ENCODE results near the gene FGF21.
A peak's percentile ranks its signal among the peaks of the same experiment; 100 is the strongest.
"Not testable (repeated sequence)": the region's sequence is repeated elsewhere in the genome, so short reads cannot be mapped to it uniquely, and the experiment has no call there.

The FGF21 gene

GRCh38 chr19:48787331-48787730 lies 32.0 kb downstream of the FGF21 start:
- DNase-seq (ENCODE audit: low read depth in 2 of 2) = not testable (repeated sequence)

DNA sequence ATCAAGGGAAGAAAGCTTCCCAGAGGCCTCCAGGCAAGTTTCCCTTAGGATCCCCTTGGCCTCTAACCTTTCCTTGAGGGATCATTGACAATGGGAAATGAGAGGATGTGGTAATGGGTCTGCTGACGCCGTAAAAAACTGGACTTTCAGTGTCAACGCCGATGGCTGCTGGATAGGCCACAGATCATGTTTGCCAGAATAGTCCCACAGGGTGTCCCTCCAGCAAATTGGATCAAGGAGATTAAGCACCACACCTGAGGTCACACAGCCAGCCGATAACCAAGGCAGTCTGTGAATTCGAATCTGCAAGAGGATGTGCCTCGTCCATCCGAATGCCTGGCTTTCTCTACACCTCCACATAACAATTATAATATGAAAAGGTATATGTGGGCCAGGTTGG lies 37.9 kb downstream of the FGF21 start:
- DNase-seq (ENCODE audit: low read depth in 2 of 2) = no peak

- no peak for DNase-seq (ENCODE audit: low read depth in 2 of 2)
Observed at GRCh38 chr19:48794291-48794690, 39.0 kb downstream of the FGF21 start.

DNA sequence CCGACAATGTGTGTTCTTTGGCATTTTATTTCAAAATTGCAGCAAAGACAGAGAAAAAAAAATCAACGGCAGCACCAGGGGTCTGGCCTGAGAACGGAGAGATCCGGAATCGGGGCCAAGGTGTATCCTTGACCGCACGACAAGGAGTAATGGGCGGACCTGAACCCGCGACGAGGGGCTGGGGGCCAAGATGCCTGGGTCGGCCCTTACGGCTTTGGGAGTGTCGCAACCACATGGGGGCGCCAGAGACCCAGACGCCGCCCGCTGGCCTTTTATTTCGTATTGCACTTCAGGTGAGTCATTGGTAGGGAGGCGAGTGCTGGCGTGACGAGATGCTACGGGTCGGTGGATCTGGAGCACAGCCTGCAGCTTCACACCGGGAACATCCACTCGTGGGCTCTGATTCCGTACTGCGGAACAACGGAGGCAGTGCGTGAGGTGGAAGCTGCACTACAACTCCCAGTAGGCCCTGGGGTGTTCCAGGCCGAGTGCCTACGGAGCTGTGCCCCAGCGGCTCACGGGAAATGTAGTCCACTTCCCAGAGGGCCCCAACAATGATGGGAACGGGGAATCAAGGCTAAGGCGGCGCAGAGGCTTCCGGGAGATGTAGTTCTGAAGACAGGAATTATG lies 39.8 kb downstream of the FGF21 start:
- DNase-seq (ENCODE audit: low read depth in 2 of 2) = peak; percentile 71 to 72

DNA sequence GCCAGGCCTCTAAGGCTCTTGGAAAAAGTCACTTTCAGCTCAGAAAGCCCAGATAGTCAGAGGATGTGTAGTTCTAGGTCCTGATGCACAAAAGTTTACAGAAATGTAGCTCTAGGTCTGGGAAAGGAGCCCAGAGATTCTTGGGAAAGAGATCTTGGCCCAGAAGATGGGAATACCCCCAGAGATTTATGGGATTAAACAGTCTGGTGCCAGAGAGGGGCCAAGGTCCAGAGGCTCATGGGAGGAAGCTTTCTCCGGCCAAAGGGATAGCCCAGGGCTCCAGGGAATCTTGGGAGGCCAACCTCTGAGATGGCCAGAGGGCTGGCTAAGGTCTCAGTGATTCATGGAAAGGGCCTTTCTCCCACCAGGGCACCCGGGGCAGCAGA lies 40.4 kb downstream of the FGF21 start:
- DNase-seq (ENCODE audit: low read depth in 2 of 2) = no peak

DNA sequence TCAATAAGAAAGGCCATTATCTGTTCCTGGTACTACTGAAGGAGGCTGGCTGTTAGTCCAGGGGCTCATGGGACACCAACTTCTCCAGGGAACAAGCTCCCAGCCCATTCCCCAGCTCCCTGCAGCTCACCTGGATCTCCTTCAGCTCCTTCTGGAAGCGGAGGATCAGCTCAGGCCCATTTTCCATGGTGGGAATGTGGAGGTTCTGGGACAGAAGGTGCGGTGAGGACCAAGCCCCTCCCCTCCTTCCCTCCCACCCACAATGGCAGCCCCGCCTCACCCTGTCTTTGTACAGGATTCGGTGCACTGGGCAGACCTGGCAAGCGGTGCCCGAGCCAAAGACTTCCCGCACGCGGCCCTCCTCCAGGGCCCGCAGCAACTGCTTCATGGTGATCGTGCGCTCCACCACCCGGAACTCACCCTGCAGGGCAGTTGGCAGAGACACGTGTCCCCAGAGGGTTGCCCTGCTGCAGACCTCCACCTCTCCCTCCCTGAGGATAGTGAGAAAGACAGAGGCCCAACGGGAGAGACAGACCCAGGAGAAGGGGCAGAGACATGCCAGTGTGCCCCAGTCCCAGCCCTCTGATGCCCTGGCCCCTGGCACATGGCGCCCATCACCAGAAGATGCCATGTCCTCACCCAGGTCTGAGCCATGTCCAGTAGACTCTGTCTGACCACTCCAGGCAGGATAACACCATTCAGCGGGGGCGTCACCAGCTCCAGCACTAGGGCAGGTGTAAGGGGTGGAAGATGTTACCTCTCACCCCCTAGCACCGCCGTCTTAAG lies 41.2 kb downstream of the FGF21 start:
- no peak for DNase-seq (ENCODE audit: low read depth in 2 of 2)

DNA sequence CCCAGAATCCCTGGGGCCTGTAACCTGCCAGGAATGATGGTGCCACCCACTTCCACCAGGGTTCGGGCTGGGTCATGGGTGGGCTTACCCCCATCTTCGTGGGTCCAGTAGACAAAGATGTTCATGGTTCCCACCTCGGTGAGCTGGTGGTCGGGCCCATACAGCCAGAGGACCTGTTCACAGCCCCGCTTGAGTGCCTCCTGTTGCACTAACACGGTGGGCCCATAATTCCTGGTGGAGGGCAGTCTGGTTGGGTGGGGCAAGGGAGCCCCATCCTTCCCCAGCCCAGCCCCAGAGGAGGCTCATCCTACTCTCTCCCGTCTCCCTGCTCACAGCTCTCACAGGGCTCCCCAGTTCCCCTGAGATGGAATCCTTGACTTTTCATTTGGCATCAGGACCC lies 41.8 kb downstream of the FGF21 start:
- no peak for DNase-seq (ENCODE audit: low read depth in 2 of 2)

DNA sequence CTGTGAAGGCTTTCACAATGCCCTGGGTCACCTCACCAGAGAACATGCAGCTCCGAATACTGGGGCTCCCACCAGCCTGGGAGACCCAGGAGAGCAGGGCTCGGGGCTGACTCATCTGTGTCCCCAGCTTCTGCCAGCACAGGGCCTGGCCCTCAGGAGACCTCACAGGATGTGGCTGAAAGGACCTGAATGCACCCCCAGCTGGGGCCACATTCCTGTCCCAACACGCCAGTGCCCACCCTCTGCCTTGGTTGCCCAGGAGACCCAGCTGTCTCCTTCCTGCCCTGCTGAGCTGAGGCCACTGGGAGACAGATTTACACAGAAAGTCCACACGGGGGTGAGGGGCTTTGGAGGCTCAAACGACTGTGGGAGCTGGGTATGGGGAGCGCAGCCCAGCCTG lies 43.6 kb downstream of the FGF21 start:
- DNase-seq (ENCODE audit: low read depth in 2 of 2) = no peak

DNA sequence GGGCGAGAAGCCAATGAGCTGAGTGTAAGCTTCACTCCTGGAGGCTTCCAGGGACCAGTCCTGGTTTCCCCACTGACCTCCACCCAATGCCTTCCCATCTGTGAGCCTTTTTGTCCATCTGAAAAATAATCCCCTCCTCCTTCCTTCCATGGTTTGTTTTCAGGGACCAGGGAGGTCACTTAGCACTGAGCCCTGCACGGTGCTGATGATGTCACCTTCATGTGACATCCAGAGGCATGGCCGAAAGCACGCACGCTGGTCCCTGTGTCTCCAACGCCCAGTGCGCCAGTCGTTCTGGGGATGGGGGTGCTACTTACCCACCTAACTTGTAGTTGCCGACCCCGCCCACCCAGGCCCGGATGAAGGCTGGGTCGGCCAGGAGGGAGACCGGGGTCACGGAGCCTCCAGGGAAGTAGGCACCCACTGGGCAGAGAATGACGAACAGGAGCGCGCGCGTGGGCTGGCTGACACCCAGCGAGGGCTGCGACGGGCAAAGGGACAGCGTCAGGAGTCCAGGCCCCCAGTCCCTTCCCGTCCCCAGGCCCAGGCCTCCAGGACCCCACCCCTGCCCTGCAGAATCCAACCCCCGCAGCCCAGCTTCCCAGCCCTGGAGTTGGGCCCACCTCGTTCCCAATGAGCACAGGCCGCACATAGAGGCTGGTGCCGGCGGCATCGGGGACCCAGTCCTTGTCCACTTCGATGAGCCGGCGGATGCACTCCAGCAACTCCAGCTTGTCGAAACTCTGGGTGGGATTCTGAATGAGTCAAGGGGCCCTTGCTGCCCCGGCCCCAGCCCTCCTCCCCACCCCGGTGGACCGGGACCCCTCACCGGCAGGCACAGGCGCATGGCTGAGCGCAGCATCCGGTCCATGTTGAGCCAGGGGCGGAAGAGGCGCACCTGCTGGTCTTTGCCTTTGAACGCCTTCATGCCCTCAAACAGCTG lies 44.3 kb downstream of the FGF21 start:
- no peak for DNase-seq (ENCODE audit: low read depth in 2 of 2)

DNA sequence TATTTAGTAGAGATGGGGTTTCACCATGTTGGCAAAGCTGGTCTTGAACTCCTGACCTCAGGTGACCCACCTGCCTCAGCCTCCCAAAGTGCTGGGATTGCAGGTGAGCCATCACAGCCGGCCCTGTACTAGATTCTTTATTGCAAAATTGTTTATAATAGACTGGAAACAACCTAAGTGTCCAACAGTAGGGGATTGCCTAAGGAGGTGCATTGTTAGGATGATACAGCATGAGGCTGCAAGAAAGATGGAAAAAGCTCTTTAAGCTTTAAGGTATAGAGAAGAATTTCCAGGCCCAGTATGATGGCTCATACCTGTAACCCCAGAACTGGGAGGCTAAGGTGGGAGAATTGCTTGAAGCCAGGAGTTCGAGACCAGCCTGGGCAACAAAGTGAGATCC lies 47.3 kb downstream of the FGF21 start:
- DNase-seq (ENCODE audit: low read depth in 2 of 2) = no peak

DNA sequence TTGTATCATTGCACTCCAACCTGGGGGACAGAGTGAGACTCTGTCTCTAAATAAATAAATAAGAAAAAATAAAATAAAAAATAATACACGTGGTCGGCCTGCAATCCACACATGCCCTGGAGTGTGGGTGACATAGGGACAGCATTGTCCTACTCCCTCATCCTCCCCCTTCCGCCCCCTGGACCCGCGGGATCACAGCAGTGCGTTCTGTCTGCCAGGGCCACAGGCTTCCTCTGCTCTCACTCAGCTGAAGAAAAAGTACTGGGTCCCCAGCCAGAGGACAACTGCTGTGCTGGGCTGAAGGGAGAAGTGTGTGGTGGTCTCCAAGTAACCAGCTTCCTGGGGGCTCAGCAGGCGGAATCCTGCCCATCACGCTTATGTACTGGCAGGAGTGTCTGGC lies 49.2 kb downstream of the FGF21 start:
- DNase-seq (ENCODE audit: low read depth in 2 of 2) = no peak

DNA sequence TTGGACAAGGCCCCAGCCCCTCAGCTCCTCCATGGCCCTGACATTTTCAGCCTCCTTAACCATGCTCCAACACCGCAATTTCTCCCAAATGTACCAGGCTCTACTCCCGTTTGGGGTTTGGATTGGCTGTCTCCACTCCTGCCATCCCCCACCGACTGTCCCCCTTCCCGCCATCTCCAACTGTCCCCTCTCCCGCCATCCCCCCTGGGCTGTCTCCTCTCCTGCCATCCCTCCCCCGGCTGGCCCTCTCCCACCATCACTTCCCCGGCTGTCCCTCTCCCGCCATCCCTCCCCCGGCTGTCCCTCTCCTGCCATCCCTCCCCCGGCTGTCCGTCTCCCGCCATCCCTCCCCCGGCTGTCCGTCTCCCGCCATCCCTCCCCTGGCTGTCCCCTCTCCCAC lies 50.1 kb downstream of the FGF21 start:
- no peak for DNase-seq (ENCODE audit: low read depth in 2 of 2)

GRCh38 chr19:48806518-48806817 lies 51.1 kb downstream of the FGF21 start:
- no peak for DNase-seq (ENCODE audit: low read depth in 2 of 2)

GRCh38 chr19:48806818-48807589 lies 51.7 kb downstream of the FGF21 start:
- no peak for DNase-seq (ENCODE audit: low read depth in 2 of 2)

DNA sequence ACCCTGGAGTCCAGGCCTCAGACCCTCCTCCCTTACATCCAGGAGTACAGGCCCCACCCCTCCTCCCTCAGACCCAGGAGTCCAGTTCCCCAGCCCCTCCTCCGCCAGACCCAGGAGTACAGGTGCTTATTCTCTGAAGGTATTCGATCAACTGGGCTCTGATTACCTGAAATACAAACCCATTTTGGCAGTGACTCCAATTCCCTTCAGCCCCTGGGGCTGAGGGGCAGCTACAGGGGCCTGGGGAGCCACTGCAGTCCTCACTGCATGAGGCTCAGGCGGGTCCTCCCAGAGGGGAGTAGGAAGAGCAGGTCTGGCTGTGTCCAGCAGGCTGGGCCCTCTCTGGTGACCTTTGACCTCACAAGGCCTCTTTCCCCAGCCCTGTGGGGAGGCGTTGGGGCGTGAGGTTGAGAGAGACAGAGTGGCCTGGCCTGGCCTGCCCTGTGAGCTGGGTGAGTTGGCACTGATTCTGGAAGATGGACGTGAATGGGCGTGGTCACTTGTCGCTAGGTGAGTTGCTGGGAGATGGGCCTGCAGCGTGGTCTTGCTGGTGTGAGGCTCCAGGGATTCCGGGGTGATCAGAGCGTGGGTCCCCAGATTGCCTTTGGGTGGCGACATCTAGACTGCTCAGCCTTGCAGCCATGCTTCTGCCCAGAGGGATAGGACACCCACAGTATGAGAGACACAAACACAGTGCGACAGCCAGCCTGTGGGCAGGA lies 52.4 kb downstream of the FGF21 start:
- DNase-seq (ENCODE audit: low read depth in 2 of 2) = no peak
